Stomach (tissue), 9 donors: ENCODE measurements around the gene IFT43. TPM values are rescaled to one million over a fixed set of nuclear protein-coding genes. Genes with fewer than 3 reads are reported as not detected.

Experiments used
- DNase-seq, 2 donors: peaks; one replicate each; pipeline versions ENCODE4 v3.0.0 to v3.0.0-alpha.2; 2013 to 2019
- H3K27ac ChIP-seq, 5 donors: fragments of 200-600 bp in 4 of 5; sonication (generic) in 4 of 5; one replicate each; pipeline ENCODE4 v1.5.1; 2013 to 2019; ENCODE audit warnings: mild to moderate bottlenecking in 1 of 5, moderate library complexity in 1 of 5
- H3K27me3 ChIP-seq, 3 donors: fragments of 200-600 bp; sonication (generic); one replicate each; pipeline ENCODE4 v1.5.1; 2017 to 2019; ENCODE audit warnings: mixed run types in 1 of 3
- H3K36me3 ChIP-seq, 4 donors: fragments of 200-600 bp; sonication (generic); 1 replicate in 3 of 4; 2 replicates in 1 of 4; pipeline ENCODE4 v1.5.1; 2016 to 2019
- H3K4me1 ChIP-seq, 4 donors: fragments of 200-600 bp; sonication (generic); one replicate each; pipeline ENCODE4 v1.5.1; 2016 to 2019
- H3K4me3 ChIP-seq, 4 donors: fragments of 200-600 bp; sonication (generic) in 3 of 4; one replicate each; pipeline ENCODE4 v1.5.1; 2016 to 2019; ENCODE audit warnings: mild to moderate bottlenecking in 1 of 4
- H3K9me3 ChIP-seq, 4 donors: fragments of 200-600 bp; sonication (generic); one replicate each; pipeline ENCODE4 v1.5.1; 2016 to 2019
- EP300 ChIP-seq: sonication (generic); formaldehyde crosslinking; IDR thresholded peaks from one replicate; pipeline ENCODE4 v1.6.1; 2017; ENCODE audit warnings: antibody characterized with exemption
- POLR2A ChIP-seq, 4 donors: fragments of 450-650 bp; IDR thresholded peaks; one replicate each; pipeline ENCODE4 v1.6.1; 2016; ENCODE audit warnings: antibody characterized with exemption in 4 of 4, control low read depth in 2 of 4, mild to moderate bottlenecking in 1 of 4, moderate library complexity in 1 of 4
- POLR2AphosphoS5 ChIP-seq, 3 donors: sonication (generic); formaldehyde crosslinking; IDR thresholded peaks; one replicate each; pipeline ENCODE4 v1.6.1; 2016; ENCODE audit warnings: antibody characterized with exemption in 3 of 3
- WGBS, 5 donors: extraction: QIAGEN DNeasy Blood & Tissue Kit in 3 of 5; methylation state at CpG; one replicate each; pipeline versions ENCODE4 v1.1.5 to v1.1.7; 2013 to 2018; 5-methylcytosine and 5-hydroxymethylcytosine counted together
- intact Hi-C: fragments of 100-400 bp; cut with DNase I; formaldehyde crosslinking; loops from one replicate; pipeline ENCODE4 v1.15.1; 2023; ENCODE audit warnings: low total_unique reads
- polyA plus RNA-seq, 3 donors: library from polyadenylated mRNA; stranded (reverse); fragments of 200-250 nt; gene quantifications; one replicate each; pipeline ENCODE4 v1.2.3, GENCODE V29; 2013
- total RNA-seq, 5 donors: library from RNA; depleted of rRNA; stranded (reverse); fragments of >200 nt; gene quantifications; one replicate each; pipeline versions ENCODE4 v1.1.0 to v1.2.3, GENCODE V29; 2014 to 2016
- TF ChIP-seq, protein P1 (sequence below), 7 experiments: fragments of 450-650 bp in 4 of 7; fragments of 200-600 bp in 3 of 7; sonication (generic) in 3 of 7; IDR thresholded peaks; one replicate each; pipeline ENCODE4 v1.5.1; 2016 to 2019; ENCODE audit warnings: antibody characterized with exemption in 7 of 7, control low read depth in 2 of 7, mild to moderate bottlenecking in 1 of 7
- donor health status: healthy with polysubstance abuse.
- donor health status: Bipolar disorder and iron deficiency.
- donor health status: healthy.

IFT43 gene
- total and polyA plus RNA-seq, 8 donors, result 7.6 to 129 (median 41.0) TPM

- H3K36me3 ChIP-seq, result peaks cover 5 to 90% (median 72%) of the 10 kb centered on the region in 4 donors
- no peaks in the 10 kb centered on the region for H3K27me3 ChIP-seq
- no peak overlapping the region for H3K4me3 ChIP-seq
- no peaks in the 10 kb centered on the region for H3K9me3 ChIP-seq
- no peak overlapping the region for H3K27ac ChIP-seq
- intact Hi-C loops, result no loop called here
- DNase-seq, result no peak
- WGBS, 5 donors, result 83 to 91% (median 87%) methylated on average over 6 of the region's 6 CpGs
- H3K4me1 ChIP-seq, result no peaks in the 10 kb centered on the region
- TF ChIP-seq, protein P1, sequence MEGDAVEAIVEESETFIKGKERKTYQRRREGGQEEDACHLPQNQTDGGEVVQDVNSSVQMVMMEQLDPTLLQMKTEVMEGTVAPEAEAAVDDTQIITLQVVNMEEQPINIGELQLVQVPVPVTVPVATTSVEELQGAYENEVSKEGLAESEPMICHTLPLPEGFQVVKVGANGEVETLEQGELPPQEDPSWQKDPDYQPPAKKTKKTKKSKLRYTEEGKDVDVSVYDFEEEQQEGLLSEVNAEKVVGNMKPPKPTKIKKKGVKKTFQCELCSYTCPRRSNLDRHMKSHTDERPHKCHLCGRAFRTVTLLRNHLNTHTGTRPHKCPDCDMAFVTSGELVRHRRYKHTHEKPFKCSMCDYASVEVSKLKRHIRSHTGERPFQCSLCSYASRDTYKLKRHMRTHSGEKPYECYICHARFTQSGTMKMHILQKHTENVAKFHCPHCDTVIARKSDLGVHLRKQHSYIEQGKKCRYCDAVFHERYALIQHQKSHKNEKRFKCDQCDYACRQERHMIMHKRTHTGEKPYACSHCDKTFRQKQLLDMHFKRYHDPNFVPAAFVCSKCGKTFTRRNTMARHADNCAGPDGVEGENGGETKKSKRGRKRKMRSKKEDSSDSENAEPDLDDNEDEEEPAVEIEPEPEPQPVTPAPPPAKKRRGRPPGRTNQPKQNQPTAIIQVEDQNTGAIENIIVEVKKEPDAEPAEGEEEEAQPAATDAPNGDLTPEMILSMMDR (IDR thresholded peaks at IDR 0.05), result no peak
- no peak for TF ChIP-seq POLR2A (IDR thresholded peaks at IDR 0.05)
- no peak for TF ChIP-seq POLR2AphosphoS5 (IDR thresholded peaks at IDR 0.05)
- TF ChIP-seq EP300, result no peak
Observed at GRCh38 chr14:75960231-75960630, 25.3 kb upstream of the IFT43 start.

DNA sequence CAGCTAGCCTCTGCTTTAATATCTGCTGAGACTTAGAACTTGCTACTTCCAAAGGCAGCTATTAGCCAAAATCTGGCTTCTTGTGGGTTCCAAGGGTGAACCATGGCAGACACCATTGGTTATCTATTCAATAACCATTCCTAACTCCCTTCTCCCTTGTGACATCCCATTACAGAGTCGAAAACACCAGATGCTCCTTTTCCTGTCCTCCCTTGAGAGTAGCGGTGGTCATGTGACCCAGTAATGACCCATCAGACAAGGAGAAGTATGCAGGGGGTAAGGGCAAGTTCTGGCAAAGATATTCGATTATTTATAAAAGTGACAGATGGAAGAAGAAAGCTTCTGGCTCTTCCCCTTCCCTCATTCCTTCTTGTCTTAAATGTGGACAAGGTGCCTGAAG is 23.9 kb upstream of the IFT43 start:
- Histone ChIP-seq H3K36me3 (peaks cover 5 to 99% (median 85%) of the 10 kb centered on the region in 4 donors), H3K27me3 (no peaks in the 10 kb centered on the region)

GRCh38 chr14:75967866-75968265 is 17.7 kb upstream of the IFT43 start:
- intact Hi-C loops, result no loop called here
- H3K4me3 ChIP-seq, result no peak overlapping the region
- WGBS, 5 donors, result 88 to 99% (median 94%) methylated on average over 3 of the region's 3 CpGs
- DNase-seq, result no peak
- H3K27me3 ChIP-seq, result no peaks in the 10 kb centered on the region
- no peak overlapping the region for H3K27ac ChIP-seq
- H3K9me3 ChIP-seq, result no peaks in the 10 kb centered on the region
- TF ChIP-seq POLR2AphosphoS5 (IDR thresholded peaks at IDR 0.05), result no peak
- no peaks in the 10 kb centered on the region for H3K4me1 ChIP-seq
- peaks cover 14 to 89% (median 76%) of the 10 kb centered on the region in 4 donors for H3K36me3 ChIP-seq

More for the DNA sequence above, 23.9 kb upstream of the IFT43 start:
- TF ChIP-seq POLR2AphosphoS5 (IDR thresholded peaks at IDR 0.05) (no peak), POLR2A (IDR thresholded peaks at IDR 0.05) (no peak), EP300 (no peak)
- TF ChIP-seq, protein P1 (IDR thresholded peaks at IDR 0.05), result no peak
- 76 to 88% (median 84%) methylated on average over 3 of the region's 3 CpGs for WGBS, 5 donors
- DNase-seq, result no peak
- H3K9me3 ChIP-seq, result no peaks in the 10 kb centered on the region
- no peaks in the 10 kb centered on the region for H3K4me1 ChIP-seq
- no peak overlapping the region for H3K4me3 ChIP-seq
- intact Hi-C loops, result no loop called here
- H3K27ac ChIP-seq, result no peak overlapping the region

- WGBS, 5 donors, result 39 to 88% (median 54%) methylated on average over 1 to 4 of the region's 4 CpGs
- Histone ChIP-seq H3K4me3 (no peak overlapping the region), H3K27ac (peak overlapping the region in 1 of 5 donors; percentile 36), H3K36me3 (peaks cover 14 to 83% (median 70%) of the 10 kb centered on the region in 4 donors), H3K4me1 (no peaks in the 10 kb centered on the region), H3K9me3 (no peaks in the 10 kb centered on the region), H3K27me3 (no peaks in the 10 kb centered on the region)
- intact Hi-C loops, result no loop called here
- TF ChIP-seq, protein P1 (IDR thresholded peaks at IDR 0.05), result no peak
- no peak for TF ChIP-seq EP300
- TF ChIP-seq POLR2A (IDR thresholded peaks at IDR 0.05), result no peak
- no peak for TF ChIP-seq POLR2AphosphoS5 (IDR thresholded peaks at IDR 0.05)
- DNase-seq, result peak in 1 of 2 donors; percentile 29
Observed at GRCh38 chr14:75968456-75968855, 17.1 kb upstream of the IFT43 start.

- DNase-seq, result no peak
- Histone ChIP-seq H3K27me3 (no peaks in the 10 kb centered on the region), H3K9me3 (no peaks in the 10 kb centered on the region), H3K36me3 (peaks cover 14 to 76% (median 64%) of the 10 kb centered on the region in 4 donors), H3K4me3 (no peak overlapping the region), H3K27ac (peak overlapping the region in 1 of 5 donors; percentile 36), H3K4me1 (no peaks in the 10 kb centered on the region)
- intact Hi-C loops, result no loop called here
- 71 to 84% (median 78%) methylated on average over 4 of the region's 4 CpGs for WGBS, 5 donors
- TF ChIP-seq POLR2A (IDR thresholded peaks at IDR 0.05), result no peak
- TF ChIP-seq, protein P1 (IDR thresholded peaks at IDR 0.05), result no peak
- TF ChIP-seq EP300, result no peak
- no peak for TF ChIP-seq POLR2AphosphoS5 (IDR thresholded peaks at IDR 0.05)
Observed at GRCh38 chr14:75969126-75969525, 16.4 kb upstream of the IFT43 start.
